ENCODE measurements around the gene ELK4. TPM values are rescaled to one million over a fixed set of nuclear protein-coding genes. Genes with fewer than 3 reads are reported as not detected.

Gene ELK4
- total and polyA plus RNA-seq, 2 donors (not counting 3 experiments of a cell fraction or from before 2014, with no cell fraction given) = 8.7 to 107 TPM

DNA sequence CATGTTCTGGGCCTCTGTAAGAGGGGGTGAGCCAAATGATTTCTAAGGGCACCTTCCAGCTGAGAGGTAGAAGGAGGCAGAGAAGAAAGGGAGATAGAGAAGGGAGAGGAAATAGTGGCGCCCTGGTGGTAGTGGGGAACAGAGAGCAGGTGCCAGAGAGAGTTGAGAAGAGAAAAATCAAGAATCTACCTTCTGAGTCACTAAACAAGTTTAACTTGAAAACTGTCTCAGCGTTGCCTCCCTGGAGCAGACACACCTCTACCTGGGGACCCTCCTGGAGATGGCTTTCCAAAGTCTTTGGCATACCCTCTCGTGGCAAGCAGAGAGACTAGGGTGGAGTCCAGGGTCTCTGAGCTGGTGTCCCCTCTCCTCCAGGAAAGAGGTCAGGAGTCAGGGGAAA, 49.6 kb upstream of the ELK4 start:
- dilution Hi-C loops (cut with MboI; ENCODE audit: extremely low pct_ligation_motif_present, low sequenced_read_pairs) = no loop called here
- no peak overlapping the region for H3K9ac ChIP-seq (replicated peaks; ENCODE audit: extremely low read depth, insufficient read depth, low read length)
- no peaks in the 10 kb centered on the region for H4K20me1 ChIP-seq (replicated peaks; ENCODE audit: control insufficient read depth, extremely low read depth, insufficient read depth, low read length)
- intact Hi-C loops (cut with micrococcal nuclease) = no loop called here
- FAIRE-seq (no peak), DNase-seq (ENCODE audit: low read depth, low spot score) (no peak)
- no peaks in the 10 kb centered on the region for H3K36me3 ChIP-seq (ENCODE audit: control insufficient read depth in 2 of 2, extremely low read depth in 1 of 2, insufficient read depth in 2 of 2, low read length in 2 of 2)
- no peak overlapping the region for H3K4me3 ChIP-seq (replicated peaks in 1 of 3; ENCODE audit: insufficient read depth in 1 of 3, low read depth in 1 of 3, low read length in 3 of 3)
- H3K27ac ChIP-seq (ENCODE audit: insufficient read depth, low read depth, low read length) = no peak overlapping the region
- H3K4me2 ChIP-seq (ENCODE audit: insufficient read depth, low read length) = no peak overlapping the region
- no peaks in the 10 kb centered on the region for H3K9me1 ChIP-seq (replicated peaks; ENCODE audit: control insufficient read depth, extremely low read depth, insufficient read depth, low read length)
- ChIA-PET CTCF (interaction anchor here (6.7 to 7.3 kb wide), 2 partner anchors 23 to 30 kb away, joined by 71 to 90 read pairs; no protein-coding TSS in a partner anchor), POLR2A (no interaction called here)
- TF ChIP-seq POLR2AphosphoS5 (IDR thresholded peaks at IDR 0.05; ENCODE audit: insufficient read depth, low read depth, low read length) (no peak), FOS (IDR thresholded peaks at IDR 0.05; ENCODE audit: borderline replicate concordance, insufficient read depth, low read length) (no peak), JUN (IDR thresholded peaks at IDR 0.05; ENCODE audit: borderline replicate concordance, insufficient read depth, insufficient read length, low read depth) (no peak), POLR2A (IDR thresholded peaks at IDR 0.05; ENCODE audit: low read depth, low read length) (no peak), MYC (IDR thresholded peaks at IDR 0.05; ENCODE audit: low read depth, low read length) (no peak)
- H3K9me3 ChIP-seq (replicated peaks; ENCODE audit: control insufficient read depth, insufficient read depth, low read length) = no peaks in the 10 kb centered on the region
- H3K27me3 ChIP-seq (ENCODE audit: control insufficient read depth in 2 of 2, insufficient read depth in 2 of 2, low read length in 2 of 2) = no peaks in the 10 kb centered on the region
- H3K4me1 ChIP-seq (ENCODE audit: control insufficient read depth, extremely low read depth, insufficient read depth, low read length) = peaks cover 19% of the 10 kb centered on the region
- peaks cover 8% of the 10 kb centered on the region for H3K79me2 ChIP-seq (ENCODE audit: control insufficient read depth, insufficient read depth, low read length)
- BruUV-seq (replicated peaks) = no TSS peak
- no peak overlapping the region for H2AFZ ChIP-seq (ENCODE audit: low read depth, low read length)

DNA sequence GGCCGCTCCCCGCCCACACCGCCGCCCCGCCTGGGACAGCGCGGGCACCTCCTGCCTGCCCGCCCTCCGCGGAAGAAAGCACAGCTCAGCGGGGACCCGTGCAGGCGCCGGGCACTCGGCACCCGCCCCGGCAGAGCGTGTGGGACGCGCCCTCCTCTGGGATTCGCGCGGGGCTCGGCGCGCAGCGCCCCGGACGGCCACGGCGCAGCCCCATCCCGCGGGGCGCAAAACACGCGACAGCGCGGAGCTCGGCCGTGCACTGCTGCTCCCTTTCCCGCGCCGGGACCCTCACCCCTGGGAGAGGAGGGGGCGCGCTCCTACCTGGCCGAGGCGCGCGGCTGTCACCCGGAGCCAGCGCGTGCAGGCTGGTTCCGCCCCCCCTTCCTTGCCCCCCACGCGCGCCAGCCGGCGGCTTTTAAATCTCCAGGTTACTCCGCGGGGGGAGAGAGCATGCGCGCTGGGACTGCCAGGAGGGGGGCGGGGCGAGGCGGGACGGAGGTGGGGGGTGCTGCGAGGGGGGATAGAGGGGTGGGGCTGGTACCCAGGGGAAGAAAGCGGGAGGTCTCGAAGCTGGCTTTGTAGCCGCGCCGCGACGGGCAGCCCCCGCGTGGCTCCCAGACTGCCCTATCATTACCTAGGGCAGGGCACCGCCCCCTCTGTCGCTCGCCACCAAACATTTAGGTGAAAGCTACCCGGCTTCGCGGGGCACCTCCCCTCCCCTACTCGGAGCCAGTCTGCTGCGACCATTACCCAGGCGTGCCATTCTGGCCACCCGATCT, 48.5 kb upstream of the ELK4 start, which contains the start of gene SLC45A3:
TSS of gene SLC45A3 (minus strand) at position 437 of the 779 bp plus-strand sequence. CDS start 15,853 bp downstream, outside the sequence.
- DNase-seq (ENCODE audit: low read depth, low spot score) = no peak
- peak within 1 kb of the TSS; percentile 91 for H3K4me2 ChIP-seq (ENCODE audit: insufficient read depth, low read length)
- TF ChIP-seq EZH2 (IDR thresholded peaks at IDR 0.05; ENCODE audit: borderline replicate concordance, low read depth, low read length, severe bottlenecking) (no peak), MYC (IDR thresholded peaks at IDR 0.05; ENCODE audit: low read depth, low read length) (no peak), JUN (IDR thresholded peaks at IDR 0.05; ENCODE audit: borderline replicate concordance, insufficient read depth, insufficient read length, low read depth) (no peak), POLR2AphosphoS5 (IDR thresholded peaks at IDR 0.05; ENCODE audit: insufficient read depth, low read depth, low read length) (peak; percentile 10), GATA2 (IDR thresholded peaks at IDR 0.05; ENCODE audit: insufficient read depth, insufficient read length, low read depth, low read length) (no peak), FOS (IDR thresholded peaks at IDR 0.05; ENCODE audit: borderline replicate concordance, insufficient read depth, low read length) (no peak)
- TF ChIP-seq, protein P1, sequence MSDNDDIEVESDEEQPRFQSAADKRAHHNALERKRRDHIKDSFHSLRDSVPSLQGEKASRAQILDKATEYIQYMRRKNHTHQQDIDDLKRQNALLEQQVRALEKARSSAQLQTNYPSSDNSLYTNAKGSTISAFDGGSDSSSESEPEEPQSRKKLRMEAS (IDR thresholded peaks at IDR 0.05; ENCODE audit: insufficient read depth, insufficient read length) = no peak
- TF ChIP-seq, protein P2, sequence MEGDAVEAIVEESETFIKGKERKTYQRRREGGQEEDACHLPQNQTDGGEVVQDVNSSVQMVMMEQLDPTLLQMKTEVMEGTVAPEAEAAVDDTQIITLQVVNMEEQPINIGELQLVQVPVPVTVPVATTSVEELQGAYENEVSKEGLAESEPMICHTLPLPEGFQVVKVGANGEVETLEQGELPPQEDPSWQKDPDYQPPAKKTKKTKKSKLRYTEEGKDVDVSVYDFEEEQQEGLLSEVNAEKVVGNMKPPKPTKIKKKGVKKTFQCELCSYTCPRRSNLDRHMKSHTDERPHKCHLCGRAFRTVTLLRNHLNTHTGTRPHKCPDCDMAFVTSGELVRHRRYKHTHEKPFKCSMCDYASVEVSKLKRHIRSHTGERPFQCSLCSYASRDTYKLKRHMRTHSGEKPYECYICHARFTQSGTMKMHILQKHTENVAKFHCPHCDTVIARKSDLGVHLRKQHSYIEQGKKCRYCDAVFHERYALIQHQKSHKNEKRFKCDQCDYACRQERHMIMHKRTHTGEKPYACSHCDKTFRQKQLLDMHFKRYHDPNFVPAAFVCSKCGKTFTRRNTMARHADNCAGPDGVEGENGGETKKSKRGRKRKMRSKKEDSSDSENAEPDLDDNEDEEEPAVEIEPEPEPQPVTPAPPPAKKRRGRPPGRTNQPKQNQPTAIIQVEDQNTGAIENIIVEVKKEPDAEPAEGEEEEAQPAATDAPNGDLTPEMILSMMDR (IDR thresholded peaks at IDR 0.05; ENCODE audit: extremely low read depth in 1 of 2, insufficient read depth in 1 of 2, low read depth in 1 of 2, low read length in 2 of 2) = no peak
- peak within 1 kb of the TSS; percentile 66 to 82 (median 72) for H3K4me3 ChIP-seq (replicated peaks in 1 of 3; ENCODE audit: insufficient read depth in 1 of 3, low read depth in 1 of 3, low read length in 3 of 3)
- dilution Hi-C loops (cut with MboI; ENCODE audit: extremely low pct_ligation_motif_present, low sequenced_read_pairs) = no loop called here
- H3K9ac ChIP-seq (replicated peaks; ENCODE audit: extremely low read depth, insufficient read depth, low read length) = peak within 1 kb of the TSS; percentile 91
- peak; percentile 70 for FAIRE-seq
- H3K79me2 ChIP-seq (ENCODE audit: control insufficient read depth, insufficient read depth, low read length) = peaks cover 11% of the 10 kb centered on the region
- ChIA-PET POLR2A (interaction anchor here (1.1 to 1.6 kb wide), 2 partner anchors 16 to 20 kb away, joined by 4 read pairs; no protein-coding TSS in a partner anchor), CTCF (interaction anchor here (1.1 to 7.3 kb wide), 4 partner anchors 11 to 31 kb away, joined by 4 to 90 read pairs (median 44); no protein-coding TSS in a partner anchor)
- no peaks in the 10 kb centered on the region for H3K27me3 ChIP-seq (ENCODE audit: control insufficient read depth in 2 of 2, insufficient read depth in 2 of 2, low read length in 2 of 2)
- peak within 1 kb of the TSS; percentile 82 for H2AFZ ChIP-seq (ENCODE audit: low read depth, low read length)
- BruUV-seq (replicated peaks) = no TSS peak
- H3K9me3 ChIP-seq (replicated peaks; ENCODE audit: control insufficient read depth, insufficient read depth, low read length) = no peaks in the 10 kb centered on the region
- no peaks in the 10 kb centered on the region for H4K20me1 ChIP-seq (replicated peaks; ENCODE audit: control insufficient read depth, extremely low read depth, insufficient read depth, low read length)
- intact Hi-C loops (cut with micrococcal nuclease) = no loop called here
- no peaks in the 10 kb centered on the region for H3K9me1 ChIP-seq (replicated peaks; ENCODE audit: control insufficient read depth, extremely low read depth, insufficient read depth, low read length)
- H3K4me1 ChIP-seq (ENCODE audit: control insufficient read depth, extremely low read depth, insufficient read depth, low read length) = peaks cover 19% of the 10 kb centered on the region
- H3K27ac ChIP-seq (ENCODE audit: insufficient read depth, low read depth, low read length) = peak within 1 kb of the TSS; percentile 95
- no peaks in the 10 kb centered on the region for H3K36me3 ChIP-seq (ENCODE audit: control insufficient read depth in 2 of 2, extremely low read depth in 1 of 2, insufficient read depth in 2 of 2, low read length in 2 of 2)
